WTC11 (cell line): ENCODE results near the gene GRID2.

Experiments
- CREB1 ChIP-seq: sonication (generic); formaldehyde crosslinking; IDR thresholded peaks from 2 replicates; pipeline ENCODE4 v1.8.0; 2023; ENCODE audit warnings: mild to moderate bottlenecking, missing genetic modification reagents
- ELF4 ChIP-seq: sonication (generic); formaldehyde crosslinking; IDR thresholded peaks from 2 replicates; pipeline ENCODE4 v1.8.1; 2022; ENCODE audit warnings: low read depth, mild to moderate bottlenecking, moderate library complexity, missing genetic modification reagents
- ESRRA ChIP-seq: sonication (generic); formaldehyde crosslinking; IDR thresholded peaks from 2 replicates; pipeline ENCODE4 v1.8.1; 2022; ENCODE audit warnings: mild to moderate bottlenecking, missing genetic modification reagents, borderline replicate concordance
- ZNF263 ChIP-seq: sonication (generic); formaldehyde crosslinking; IDR thresholded peaks from 2 replicates; pipeline ENCODE4 v1.8.1; 2022; ENCODE audit warnings: low read depth, mild to moderate bottlenecking, moderate library complexity, missing genetic modification reagents
- ZNF416 ChIP-seq: fragments of 250-450 bp; sonication (Bioruptor Pico); IDR thresholded peaks from 2 replicates; pipeline ENCODE4 v1.9.0; 2021; ENCODE audit warnings: mild to moderate bottlenecking, inconsistent platforms
- TF ChIP-seq, protein P1 (sequence below): fragments of 200-600 bp; IDR thresholded peaks from 2 replicates; pipeline ENCODE4 v1.8.0; 2022; ENCODE audit warnings: antibody characterized with exemption

- TF ChIP-seq, protein P1, sequence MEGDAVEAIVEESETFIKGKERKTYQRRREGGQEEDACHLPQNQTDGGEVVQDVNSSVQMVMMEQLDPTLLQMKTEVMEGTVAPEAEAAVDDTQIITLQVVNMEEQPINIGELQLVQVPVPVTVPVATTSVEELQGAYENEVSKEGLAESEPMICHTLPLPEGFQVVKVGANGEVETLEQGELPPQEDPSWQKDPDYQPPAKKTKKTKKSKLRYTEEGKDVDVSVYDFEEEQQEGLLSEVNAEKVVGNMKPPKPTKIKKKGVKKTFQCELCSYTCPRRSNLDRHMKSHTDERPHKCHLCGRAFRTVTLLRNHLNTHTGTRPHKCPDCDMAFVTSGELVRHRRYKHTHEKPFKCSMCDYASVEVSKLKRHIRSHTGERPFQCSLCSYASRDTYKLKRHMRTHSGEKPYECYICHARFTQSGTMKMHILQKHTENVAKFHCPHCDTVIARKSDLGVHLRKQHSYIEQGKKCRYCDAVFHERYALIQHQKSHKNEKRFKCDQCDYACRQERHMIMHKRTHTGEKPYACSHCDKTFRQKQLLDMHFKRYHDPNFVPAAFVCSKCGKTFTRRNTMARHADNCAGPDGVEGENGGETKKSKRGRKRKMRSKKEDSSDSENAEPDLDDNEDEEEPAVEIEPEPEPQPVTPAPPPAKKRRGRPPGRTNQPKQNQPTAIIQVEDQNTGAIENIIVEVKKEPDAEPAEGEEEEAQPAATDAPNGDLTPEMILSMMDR: no peak
- TF ChIP-seq ESRRA (CRISPR knock-in tag) (no peak), ELF4 (no peak), CREB1 (CRISPR knock-in tag) (no peak), ZNF416 (no peak), ZNF263 (no peak)
These were observed 1157.8 kb downstream of the GRID2 start for GRCh38 chr4:93461541-93461940.
